ENCODE data around the gene TAPBP. TPM values are rescaled to one million over a fixed set of nuclear protein-coding genes. Genes with fewer than 3 reads are reported as not detected.

Gene TAPBP
- total RNA-seq, 1 experiment from 2014 or later, result 28.2 TPM

DNA sequence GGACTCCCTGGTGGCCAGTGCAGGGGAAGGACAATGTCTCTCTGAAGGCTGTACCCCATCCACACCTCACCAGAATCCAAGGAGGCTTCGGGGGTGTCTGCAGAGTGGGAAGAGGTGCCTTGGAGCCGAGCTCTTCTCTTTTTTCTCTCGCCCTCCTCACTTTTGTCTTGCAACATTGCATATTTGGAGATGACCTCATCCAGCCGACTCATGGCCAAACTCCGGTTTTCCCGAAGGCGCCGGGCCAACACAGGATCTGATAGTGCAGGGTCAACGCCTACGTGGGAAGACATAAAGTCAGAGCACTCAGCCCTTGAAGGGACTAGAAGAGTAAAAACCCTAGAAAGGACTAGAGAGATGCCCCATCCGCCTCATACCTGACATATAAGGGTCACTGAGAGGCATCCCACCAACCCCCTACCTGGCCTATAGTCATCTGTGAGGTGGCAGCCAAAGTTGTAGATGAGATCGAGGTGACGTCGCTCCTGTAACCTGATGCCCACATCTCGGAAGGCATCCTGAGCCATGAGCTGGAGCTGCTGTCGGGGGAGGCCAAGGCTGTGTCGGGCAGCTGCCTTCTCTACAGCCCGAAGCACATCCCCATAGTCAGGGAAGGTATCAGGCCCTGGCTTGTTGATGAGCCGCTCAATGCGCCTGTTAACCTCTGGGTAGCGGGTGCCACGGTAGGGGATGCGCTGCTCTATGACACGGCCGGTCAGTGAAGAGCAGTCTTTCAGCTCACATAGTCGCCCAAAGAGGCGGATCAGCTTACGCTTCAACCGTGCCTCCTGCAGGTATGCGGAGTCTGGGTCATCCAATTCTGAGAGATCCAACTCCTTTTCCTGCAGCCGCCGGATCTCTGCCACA lies 6.7 kb upstream of the TAPBP start:
- H3K9ac ChIP-seq (ENCODE audit: extremely low read depth, insufficient read length, low read length), result no peak overlapping the region
- no peaks in the 10 kb centered on the region for H4K20me1 ChIP-seq (ENCODE audit: control insufficient read depth, insufficient read depth, insufficient read length)
- WGBS (ENCODE audit: extremely low coverage, insufficient read length, low lambda C conversion rate), result no CpG with 5 or more reads among the region's 32 CpGs
- H2BK120ac ChIP-seq (ENCODE audit: low read depth, low read length, poor library complexity, severe bottlenecking), result no peak overlapping the region
- H3K23ac ChIP-seq (ENCODE audit: insufficient read length, low read depth, low read length), result no peak overlapping the region
- H2AFZ ChIP-seq (ENCODE audit: low read length), result no peak overlapping the region
- no peak overlapping the region for H3K27ac ChIP-seq (ENCODE audit: insufficient read length, low read depth, low read length)
- peaks cover 18% of the 10 kb centered on the region for H3K23me2 ChIP-seq (ENCODE audit: insufficient read length, low read depth, low read length, poor library complexity, severe bottlenecking)
- peaks cover 0 to 3% of the 10 kb centered on the region in 2 experiments; a peak in 3 of 5 replicates for H3K9me3 Mint-ChIP-seq
- H2AK5ac ChIP-seq (ENCODE audit: insufficient read length, low read length), result no peak overlapping the region
- no peak overlapping the region for H3K4ac ChIP-seq (ENCODE audit: low read depth, low read length)
- peak overlapping the region; percentile 40 to 66 (median 53); a peak in 4 of 7 replicates for H3K27ac Mint-ChIP-seq
- peak overlapping the region; percentile 95 to 100 for H3K4me3 Mint-ChIP-seq
- TF ChIP-seq, protein P1, sequence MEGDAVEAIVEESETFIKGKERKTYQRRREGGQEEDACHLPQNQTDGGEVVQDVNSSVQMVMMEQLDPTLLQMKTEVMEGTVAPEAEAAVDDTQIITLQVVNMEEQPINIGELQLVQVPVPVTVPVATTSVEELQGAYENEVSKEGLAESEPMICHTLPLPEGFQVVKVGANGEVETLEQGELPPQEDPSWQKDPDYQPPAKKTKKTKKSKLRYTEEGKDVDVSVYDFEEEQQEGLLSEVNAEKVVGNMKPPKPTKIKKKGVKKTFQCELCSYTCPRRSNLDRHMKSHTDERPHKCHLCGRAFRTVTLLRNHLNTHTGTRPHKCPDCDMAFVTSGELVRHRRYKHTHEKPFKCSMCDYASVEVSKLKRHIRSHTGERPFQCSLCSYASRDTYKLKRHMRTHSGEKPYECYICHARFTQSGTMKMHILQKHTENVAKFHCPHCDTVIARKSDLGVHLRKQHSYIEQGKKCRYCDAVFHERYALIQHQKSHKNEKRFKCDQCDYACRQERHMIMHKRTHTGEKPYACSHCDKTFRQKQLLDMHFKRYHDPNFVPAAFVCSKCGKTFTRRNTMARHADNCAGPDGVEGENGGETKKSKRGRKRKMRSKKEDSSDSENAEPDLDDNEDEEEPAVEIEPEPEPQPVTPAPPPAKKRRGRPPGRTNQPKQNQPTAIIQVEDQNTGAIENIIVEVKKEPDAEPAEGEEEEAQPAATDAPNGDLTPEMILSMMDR (conservative IDR thresholded peaks at IDR 0.05), result no peak
- H3K56ac ChIP-seq (ENCODE audit: insufficient read length, low read depth, low read length), result no peak overlapping the region
- no peak overlapping the region for H2BK5ac ChIP-seq (ENCODE audit: insufficient read length, low read length)
- H3K4me1 ChIP-seq (ENCODE audit: insufficient read depth, low read length), result peaks cover 9% of the 10 kb centered on the region; the same call in 1 of the 2 replicates
- no peaks in the 10 kb centered on the region; the same call in 1 of the 2 replicates for H3K27me3 Mint-ChIP-seq (ENCODE audit: low read depth)
- peaks cover 7% of the 10 kb centered on the region for H3K79me1 ChIP-seq (ENCODE audit: insufficient read depth, low read depth, low read length, poor library complexity, severe bottlenecking)
- no peak overlapping the region for H4K8ac ChIP-seq (replicated peaks; ENCODE audit: insufficient read length, low read depth, low read length)
- no peaks in the 10 kb centered on the region for H3K9me3 ChIP-seq (ENCODE audit: control insufficient read depth, low read depth, low read length)
- H3K4me2 ChIP-seq (ENCODE audit: insufficient read depth, insufficient read length, low read length), result peak overlapping the region; percentile 94
- H3K4me1 Mint-ChIP-seq, result peaks cover 56 to 61% of the 10 kb centered on the region in 2 experiments
- H2BK20ac ChIP-seq (ENCODE audit: low read depth, low read length, poor library complexity, severe bottlenecking), result no peak overlapping the region
- H3K36me3 Mint-ChIP-seq (ENCODE audit: insufficient read depth in 1 of 3, low read depth in 3 of 3), result peaks cover 28 to 43% (median 42%) of the 10 kb centered on the region in 3 experiments
- H3K27me3 ChIP-seq (ENCODE audit: insufficient read depth, low read length), result no peaks in the 10 kb centered on the region
- H3K18ac ChIP-seq (ENCODE audit: insufficient read length, low read depth, low read length), result no peak overlapping the region
- no peak overlapping the region for H3K14ac ChIP-seq (ENCODE audit: insufficient read depth, low read length)
- no peak overlapping the region for H2BK12ac ChIP-seq (ENCODE audit: insufficient read length, low read depth, low read length)
- H4K91ac ChIP-seq (ENCODE audit: insufficient read length, low read depth, low read length), result no peak overlapping the region
- H2BK15ac ChIP-seq (ENCODE audit: low read depth, low read length), result no peak overlapping the region
- H3K79me2 ChIP-seq (ENCODE audit: insufficient read depth, low read length), result peaks cover 8% of the 10 kb centered on the region; the same call in 1 of the 2 replicates
- no peak overlapping the region for H3T11ph ChIP-seq (ENCODE audit: low read length)
- H4K5ac ChIP-seq (ENCODE audit: insufficient read length, low read depth, low read length), result no peak overlapping the region
- DNase-seq, result peak; percentile 62

Measured in H9 (cell line).